NCI-H2196 (cell line): ENCODE results near the gene MFAP1.

ENCODE experiments used
- DNase-seq: peaks from one replicate; lab custom pipeline; 2025; ENCODE audit not compliant: unreplicated experiment; lab: John Stamatoyannopoulos, UW

Gene MFAP1

DNA sequence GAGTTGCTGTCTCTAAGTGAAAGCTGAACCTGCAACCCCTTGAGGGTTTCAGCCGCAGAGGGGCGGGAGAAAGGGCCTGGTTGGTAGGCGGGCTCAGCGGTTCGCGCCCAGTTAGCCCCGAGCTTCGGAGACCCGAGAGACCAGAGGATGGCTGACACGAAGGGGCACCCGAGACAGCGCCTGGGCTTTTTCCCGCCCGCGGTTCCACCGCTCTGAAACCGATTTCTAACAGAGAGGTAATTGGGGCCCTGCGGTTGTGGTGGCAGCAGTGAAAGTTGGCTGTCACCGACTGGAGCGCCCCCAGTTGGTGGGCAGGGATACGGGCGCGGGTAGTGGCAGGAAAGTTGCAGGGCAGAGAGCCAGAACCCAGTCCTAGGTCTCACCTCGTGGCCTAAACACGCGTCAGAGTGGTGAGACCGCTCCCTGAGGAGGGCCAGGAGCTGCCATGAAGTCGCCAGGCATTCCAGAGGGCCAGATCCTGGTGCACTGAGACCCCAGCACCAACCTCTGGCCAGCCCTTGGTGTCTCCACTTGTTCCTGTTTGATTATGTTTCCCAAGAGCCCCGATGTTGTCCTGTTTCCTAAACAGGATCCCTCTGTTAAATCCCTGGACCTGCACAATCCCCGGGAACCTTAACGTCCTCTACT lies 47.1 kb downstream of the MFAP1 start:
- peak; percentile 76 for DNase-seq

DNA sequence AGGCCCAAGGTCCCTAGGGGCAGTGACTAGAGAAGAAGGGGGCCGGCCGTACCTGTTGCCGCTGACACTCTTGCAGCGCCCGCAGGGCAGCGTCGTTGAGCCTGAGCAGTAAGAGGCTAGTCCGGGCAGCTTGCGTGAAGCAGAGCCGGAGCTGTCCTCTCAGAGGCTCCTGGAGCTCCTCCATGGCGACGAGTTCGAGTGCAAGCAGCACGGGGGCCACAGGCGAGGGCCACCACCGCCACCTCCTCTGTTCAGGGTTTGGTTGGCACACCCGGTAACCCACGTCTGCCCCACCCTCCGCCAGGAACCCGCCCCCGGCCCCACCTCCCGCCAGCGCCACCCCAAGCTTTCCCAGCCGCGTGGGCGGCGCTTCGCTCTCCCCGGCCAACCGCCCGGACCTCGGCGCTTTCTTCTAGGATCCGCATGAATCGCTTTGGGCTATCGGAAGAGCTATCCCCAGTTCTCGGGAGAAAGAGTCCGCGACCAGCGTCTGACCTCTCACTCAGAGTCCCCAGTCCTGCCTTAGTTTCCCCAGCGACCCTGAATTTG lies 47.7 kb downstream of the MFAP1 start, which contains the start of gene ELL3:
ELL3 (minus strand) TSS at position 249 of the 549 bp plus-strand sequence; CDS start at position 184, 65 bp downstream.
- DNase-seq = peak; percentile 69

DNA sequence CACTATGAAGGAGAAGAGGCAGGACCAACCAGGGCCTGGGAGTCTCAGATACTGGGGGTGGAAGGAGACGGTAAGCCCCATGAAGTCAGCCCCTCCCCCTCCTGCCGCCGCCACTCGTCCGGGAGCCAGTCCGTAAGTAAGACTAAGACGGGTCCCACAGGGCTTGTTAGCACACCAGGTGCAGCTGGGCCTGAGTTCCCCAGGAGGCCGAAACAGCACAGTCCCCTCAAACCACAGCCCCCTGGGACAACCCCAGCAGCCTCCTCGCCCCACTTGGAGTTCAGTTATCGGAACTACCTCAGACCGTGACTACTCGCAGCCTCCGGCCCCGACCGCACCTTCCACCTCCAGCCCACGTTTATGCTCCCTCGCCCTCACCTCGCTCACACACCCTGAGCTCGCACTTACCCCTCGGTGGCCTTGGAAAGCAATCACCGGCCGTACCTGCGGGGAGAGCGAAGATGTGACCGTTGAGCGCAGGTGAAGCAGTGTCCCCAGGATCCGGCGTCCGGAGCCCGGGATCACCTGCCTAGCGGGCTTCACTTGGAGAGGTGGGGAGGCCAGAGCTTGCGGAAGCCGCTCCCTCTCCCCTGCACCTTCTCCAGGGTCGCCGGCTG lies 48.3 kb downstream of the MFAP1 start:
- peak; percentile 5 for DNase-seq

DNA sequence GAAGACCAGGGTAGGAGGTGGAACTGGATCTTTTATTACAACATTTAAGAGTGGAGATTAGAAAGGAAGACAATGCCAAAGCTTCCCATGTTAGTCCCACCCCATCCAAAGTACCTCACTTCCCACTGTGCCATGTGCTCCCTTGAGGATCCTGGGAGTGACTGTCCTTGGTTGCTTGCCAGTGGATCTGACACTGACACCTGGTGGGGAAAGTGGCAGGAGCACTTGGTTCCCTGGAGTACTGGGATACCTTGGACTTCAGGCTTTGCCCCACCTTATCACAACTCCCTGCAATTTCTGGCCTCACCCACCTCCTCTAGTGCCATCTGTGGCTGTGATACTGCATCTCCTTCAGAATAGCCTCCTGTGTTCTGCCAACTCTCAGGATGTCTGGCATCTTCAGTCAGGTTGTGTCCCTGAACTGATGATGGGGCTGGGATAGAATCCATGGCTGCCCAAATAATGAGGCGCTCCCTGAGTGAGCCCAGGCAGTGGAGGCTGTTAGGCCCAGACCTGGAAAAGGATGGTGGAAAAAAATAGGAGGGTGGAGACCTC lies 49.0 kb downstream of the MFAP1 start:
- peak; percentile 61 for DNase-seq

DNA sequence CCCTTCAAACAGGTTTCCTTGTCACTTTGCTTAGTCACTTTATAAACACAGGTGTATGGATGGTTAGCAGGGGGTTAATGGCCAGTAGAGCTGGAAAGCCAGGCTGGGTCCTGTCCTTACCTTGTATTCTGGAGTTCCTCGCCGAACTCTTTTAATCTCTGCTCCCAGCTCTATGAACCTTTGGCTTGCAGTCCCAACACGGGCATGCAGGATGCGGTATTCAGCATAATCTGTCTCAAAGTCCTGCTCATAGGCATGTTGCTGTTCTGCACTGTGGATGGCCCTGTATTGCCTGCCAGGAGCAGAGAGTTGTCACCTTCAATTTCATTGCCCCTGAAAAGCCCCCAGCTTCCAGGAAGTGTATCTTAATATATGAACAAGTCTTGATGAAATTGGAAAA lies 50.4 kb downstream of the MFAP1 start:
- no peak for DNase-seq

DNA sequence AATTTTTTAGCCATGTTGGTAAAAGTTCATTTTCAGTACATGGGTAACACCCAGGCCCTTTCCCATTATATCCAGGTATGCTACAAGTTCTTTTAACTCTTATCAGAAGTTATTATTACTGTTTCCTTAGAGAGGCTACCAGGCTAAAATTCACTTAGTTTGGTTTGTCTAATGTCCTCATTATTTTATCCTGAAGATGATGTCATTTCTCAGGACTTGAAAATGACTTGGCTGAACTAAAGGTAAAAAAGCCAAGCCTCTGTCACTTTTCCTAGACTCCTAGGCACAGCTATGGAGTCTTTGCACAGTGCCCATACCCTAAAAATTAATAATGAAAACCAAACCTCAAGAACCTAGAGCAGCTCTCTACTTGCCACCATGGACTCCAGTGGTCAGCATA lies 51.9 kb downstream of the MFAP1 start:
- no peak for DNase-seq

DNA sequence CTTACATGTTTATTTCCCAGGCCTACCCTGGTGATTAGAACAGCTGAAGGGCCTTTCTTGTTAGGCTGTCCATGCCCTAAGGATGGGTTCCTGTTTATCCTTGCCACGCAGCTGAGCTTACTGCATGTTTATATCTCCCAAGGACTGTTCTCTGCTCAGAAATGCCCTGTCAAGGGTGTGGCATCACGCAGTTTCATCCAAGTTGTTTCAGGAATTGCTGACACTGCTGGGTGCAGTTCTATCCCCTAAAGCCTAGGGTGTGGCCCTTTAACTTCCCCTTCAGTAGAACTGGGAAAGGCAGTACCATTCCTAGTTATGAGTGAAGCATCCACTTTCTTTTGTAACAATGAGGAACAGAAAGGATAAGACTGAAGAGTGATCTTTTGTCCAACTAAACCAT lies 52.7 kb downstream of the MFAP1 start:
- no peak for DNase-seq

DNA sequence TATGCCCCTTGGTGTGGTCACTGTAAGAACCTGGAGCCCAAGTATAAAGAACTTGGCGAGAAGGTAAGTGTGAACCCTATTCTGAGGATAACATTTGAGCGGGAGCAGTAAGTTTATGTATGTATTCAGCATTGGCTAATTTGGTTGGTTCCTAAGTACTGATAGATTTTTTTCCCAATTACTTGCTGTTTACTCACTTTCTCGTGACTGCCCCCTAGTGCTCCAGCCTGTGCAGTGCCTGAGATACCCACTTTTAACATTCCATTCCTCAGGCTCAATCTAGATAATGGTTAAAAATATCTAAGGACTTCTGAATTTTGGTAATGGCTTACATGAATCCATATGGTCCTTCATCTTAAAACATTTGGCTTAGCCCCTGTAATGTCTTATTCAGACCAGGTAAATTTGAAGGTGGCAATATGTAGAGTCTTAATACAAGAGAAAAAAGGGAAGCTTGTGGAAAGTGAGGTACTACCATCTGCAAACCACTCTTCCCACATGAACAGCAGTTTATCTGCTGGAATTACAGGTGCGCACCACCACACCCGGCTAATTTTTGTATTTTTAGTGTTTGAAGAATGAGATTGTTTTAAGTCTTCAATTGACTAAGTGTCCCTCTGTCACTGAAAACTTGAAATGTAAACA lies 54.8 kb downstream of the MFAP1 start:
- DNase-seq = peak; percentile 29

DNA sequence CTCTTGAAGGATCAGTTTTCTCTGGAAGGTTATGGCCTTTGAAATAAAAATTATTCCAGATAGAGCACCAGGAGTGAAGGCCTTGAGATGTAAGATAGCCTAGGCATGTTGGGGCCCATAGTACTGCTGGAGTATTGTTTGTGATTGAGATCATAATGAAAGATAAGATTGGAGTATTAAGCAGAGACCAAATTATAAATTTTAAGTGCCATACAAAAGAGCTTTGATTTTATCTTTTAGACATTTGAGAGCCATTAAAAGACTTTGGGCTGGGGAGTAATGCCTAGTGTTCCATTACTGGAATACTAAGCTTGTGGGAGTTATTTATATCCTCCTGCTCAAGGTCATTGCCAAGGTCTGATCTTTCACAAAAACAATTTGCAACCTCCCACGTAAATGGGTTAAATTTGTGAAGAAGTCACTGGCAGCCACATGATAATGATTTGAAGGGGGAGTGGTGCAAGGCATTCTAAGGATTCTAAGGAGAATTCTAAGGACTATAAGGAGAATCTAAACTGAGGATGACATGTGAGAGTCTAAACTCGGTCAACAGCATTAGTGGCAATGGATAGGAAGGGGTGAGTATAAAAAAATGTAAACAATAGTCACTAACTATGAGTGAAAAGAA lies 60.6 kb downstream of the MFAP1 start:
- DNase-seq = no peak

DNA sequence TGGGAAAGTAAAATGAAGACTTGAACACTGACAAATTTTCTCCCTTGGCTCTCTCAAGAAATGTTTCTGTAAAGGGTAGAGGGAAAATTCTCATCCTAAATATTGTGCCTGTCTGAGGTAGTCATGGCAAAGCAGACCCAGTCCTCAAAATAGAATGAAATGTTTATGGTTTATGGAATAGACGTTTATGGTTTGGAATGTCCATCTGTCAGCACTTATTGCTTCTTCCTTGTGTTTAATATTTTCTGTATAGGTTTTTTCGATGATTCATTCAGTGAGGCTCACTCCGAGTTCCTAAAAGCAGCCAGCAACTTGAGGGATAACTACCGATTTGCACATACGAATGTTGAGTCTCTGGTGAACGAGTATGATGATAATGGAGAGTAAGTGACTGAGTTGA lies 61.7 kb downstream of the MFAP1 start:
- DNase-seq = no peak
